Measurements from ENCODE around the gene SRGAP1.

Gene SRGAP1

DNA sequence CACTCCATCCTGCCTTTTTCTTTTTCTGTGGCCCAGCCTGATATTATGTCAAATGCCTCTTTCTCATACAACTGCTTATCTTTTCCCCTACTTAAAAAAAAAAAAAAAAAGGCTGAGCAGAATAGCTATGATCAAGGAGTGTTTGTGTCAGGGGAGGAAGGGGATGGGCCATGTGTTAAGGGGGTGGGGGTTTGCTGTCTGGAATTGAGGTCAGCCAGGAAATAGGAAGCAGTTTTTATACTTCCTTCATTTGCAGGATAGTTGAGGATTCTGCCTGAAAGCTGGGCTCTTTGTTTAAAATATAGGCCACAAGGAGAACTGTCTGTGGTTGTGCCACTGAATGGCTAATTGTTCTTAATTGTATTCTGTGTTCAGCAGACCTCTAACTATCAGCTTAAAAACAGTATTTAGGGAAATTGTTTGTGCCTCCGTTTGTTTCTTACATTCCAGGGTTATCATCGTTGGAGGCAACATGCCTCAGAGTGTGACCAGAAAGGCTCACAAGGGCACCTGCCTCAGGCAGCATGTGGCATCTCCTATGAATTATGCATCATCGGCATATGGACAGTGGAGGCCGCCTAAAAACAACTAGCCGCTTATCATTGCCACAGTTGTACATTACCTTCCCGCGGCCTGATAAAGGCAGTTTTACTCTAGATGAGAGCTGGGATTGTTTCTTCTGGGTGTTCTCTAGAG is 96.0 kb downstream of the SRGAP1 start:
- TF ChIP-seq, protein P1, sequence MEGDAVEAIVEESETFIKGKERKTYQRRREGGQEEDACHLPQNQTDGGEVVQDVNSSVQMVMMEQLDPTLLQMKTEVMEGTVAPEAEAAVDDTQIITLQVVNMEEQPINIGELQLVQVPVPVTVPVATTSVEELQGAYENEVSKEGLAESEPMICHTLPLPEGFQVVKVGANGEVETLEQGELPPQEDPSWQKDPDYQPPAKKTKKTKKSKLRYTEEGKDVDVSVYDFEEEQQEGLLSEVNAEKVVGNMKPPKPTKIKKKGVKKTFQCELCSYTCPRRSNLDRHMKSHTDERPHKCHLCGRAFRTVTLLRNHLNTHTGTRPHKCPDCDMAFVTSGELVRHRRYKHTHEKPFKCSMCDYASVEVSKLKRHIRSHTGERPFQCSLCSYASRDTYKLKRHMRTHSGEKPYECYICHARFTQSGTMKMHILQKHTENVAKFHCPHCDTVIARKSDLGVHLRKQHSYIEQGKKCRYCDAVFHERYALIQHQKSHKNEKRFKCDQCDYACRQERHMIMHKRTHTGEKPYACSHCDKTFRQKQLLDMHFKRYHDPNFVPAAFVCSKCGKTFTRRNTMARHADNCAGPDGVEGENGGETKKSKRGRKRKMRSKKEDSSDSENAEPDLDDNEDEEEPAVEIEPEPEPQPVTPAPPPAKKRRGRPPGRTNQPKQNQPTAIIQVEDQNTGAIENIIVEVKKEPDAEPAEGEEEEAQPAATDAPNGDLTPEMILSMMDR (IDR thresholded peaks at IDR 0.05; ENCODE audit: low read depth, low read length), result no peak
- DNase-seq (ENCODE audit: extremely low read depth, low read depth), result no peak

DNA sequence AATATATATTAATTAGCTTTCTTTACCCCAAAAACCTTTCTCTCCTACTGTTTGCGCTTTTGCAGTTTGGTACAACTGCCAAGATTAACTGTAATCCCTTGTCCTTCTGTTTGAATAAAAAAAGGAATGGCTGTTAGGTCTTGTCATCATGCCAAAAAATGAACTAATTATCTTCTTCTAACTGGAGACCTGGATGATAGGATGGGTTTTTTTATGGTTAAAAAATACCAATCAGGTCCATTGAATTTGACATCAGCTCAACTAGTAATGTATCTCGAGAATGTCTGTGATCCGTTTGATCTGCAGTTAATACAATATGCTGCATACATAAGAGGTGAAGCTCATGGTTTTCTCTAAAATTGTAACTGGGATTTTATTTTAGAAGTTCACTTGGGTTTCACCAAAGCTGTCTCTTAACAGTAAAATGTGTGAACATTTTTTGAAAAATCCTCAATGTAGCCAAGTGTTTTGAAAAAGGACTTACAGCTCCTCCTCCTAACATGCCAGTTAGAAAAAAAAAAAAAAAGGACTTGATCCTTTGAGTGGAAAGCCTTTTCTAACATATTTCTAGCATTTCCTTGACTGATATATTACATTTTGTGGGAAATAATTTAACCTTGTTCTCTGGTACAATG is 96.8 kb downstream of the SRGAP1 start:
- DNase-seq (ENCODE audit: extremely low read depth, low read depth), result no peak
- TF ChIP-seq, protein P1 (IDR thresholded peaks at IDR 0.05; ENCODE audit: low read depth, low read length), result no peak

DNA sequence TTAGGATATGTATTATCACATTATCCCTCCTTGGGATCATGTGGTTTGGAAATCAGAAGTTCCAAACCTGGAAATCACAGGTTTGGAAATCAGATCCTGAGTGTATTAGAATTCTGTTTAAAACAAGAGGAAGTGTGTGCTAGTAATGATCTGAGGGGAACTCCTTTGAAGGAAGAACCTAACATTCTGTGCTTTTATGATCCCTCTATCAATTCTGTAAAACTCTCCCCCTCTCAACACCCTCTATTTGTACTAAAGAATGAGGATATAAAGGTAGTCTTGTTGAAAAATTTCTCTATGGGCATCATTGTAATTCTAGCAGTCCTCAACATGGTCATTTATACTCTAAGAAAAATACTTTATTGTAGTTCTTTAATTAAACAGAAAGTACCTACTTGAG is 97.4 kb downstream of the SRGAP1 start:
- TF ChIP-seq, protein P1 (IDR thresholded peaks at IDR 0.05; ENCODE audit: low read depth, low read length), result no peak
- no peak for DNase-seq (ENCODE audit: extremely low read depth, low read depth)

DNA sequence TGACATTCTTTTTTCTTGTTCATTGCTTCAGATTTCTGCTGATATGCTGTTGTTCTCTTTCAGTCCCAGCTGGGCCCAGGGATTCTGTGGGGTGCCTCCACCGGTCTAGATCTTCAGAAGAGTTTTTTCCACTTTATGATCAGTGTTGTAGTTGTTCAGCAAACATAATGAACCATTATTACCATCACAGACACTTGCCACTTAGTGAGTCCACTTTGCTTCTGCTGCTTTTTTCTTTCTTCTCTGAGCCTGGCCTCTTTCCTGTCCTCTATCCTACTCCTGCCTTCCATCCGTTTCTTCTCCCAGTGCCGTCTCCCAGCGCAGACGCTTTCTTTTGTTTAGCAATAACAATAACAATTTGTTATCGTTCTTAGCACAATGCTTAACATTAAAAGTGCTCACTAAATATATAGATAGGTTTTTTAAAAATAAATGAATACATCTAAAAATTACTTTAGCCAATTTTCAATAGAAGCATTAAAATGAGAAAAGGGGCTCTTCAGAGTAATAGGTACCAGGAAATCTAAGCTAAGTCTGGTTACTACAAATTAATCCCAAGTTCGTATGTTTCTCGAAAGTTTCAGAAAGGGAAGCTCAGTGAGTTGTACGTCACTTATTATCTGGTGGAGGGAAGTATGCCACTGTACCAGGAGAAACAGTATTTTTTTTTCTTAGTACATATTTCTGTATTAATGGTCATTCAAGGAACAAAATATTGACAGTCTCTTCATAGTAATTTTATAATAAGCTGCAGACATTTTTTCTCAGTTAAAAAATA is 98.2 kb downstream of the SRGAP1 start:
- TF ChIP-seq, protein P1 (IDR thresholded peaks at IDR 0.05; ENCODE audit: low read depth, low read length), result no peak
- no peak for DNase-seq (ENCODE audit: extremely low read depth, low read depth)

DNA sequence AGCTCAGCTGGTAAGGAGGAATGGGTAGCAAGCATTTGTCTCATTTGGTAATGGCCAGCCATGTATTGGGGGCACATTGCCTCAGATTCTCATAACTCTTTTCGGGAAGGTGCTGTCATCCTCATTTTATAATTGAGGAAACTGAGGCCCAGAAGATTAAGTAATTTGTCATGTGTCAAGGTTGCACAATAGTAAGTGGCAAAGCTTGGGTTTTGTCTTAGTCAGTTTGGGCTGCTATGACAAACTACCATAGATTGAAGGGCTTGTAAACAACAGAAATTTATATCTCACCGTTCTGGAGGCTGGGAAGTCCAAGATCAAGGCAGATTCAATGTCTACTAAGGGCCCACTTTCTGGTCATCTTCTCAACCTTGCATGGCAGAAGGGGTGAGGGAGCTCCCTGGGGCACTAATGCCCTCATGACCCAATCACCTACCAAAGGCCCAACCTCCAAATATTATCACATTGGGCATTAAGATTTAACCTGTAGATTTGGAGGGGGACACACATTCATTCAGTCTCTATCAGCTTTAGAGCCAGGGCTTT is 99.6 kb downstream of the SRGAP1 start:
- TF ChIP-seq, protein P1 (IDR thresholded peaks at IDR 0.05; ENCODE audit: low read depth, low read length), result no peak
- no peak for DNase-seq (ENCODE audit: extremely low read depth, low read depth)

DNA sequence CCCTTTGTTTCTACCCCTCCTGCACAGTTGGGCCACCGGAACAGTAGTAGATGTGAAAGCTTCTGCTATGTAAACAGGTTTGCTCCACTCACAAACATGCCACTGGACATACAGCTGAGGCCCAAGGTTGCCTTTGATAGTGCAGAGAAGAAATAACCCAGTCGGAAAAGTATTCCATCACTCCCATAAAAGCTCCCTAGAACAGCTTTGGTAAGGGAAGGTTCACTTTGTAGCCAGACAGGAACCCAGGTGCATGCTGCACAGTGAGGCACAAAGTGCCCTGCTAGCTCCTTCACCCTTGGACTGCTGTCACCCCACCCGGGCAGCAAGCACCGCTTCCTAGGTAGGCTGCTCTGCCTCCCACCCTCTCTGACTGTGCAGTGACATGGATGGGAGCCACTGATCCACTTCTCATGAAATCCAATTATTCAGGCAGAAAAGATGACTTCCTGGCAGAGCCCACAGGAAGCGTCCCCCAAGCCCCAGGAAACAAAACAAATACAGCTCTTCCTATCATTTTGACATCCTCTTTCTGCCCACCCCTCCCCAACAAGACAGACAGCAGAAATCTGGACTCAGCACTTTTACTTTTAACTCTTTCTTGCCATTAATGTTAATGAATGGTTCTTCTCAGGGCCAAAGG is 100.2 kb downstream of the SRGAP1 start:
- no peak for DNase-seq (ENCODE audit: extremely low read depth, low read depth)
- TF ChIP-seq, protein P1 (IDR thresholded peaks at IDR 0.05; ENCODE audit: low read depth, low read length), result no peak
